ENCODE data around the gene PLEKHO2. TPM values are rescaled to one million over a fixed set of nuclear protein-coding genes. Genes with fewer than 3 reads are reported as not detected.

The PLEKHO2 gene
- total RNA-seq, 5 donors from 2014 or later (not counting 1 experiment from before 2014, with no cell fraction given): 9.2 to 22.7 (median 17.1) TPM

DNA sequence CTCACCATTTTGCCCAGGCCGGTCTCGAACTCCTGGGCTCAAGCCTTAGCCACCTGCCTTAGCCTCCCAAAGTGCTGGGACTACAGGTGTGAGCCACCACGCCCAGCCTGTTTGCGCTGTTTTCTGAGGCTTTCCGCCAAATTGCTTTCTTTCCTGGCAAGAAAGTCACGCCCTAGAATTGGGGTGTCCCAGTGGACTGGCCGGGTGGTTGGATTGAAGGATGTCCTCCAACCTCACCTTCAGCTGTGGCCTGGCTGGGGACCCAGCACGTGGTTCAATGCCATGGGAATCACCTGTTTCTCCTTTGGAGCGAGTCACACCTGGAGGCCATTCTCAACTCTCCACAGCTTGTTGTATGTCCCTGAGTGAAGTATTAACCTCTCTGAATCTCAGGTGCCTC lies 64.2 kb downstream of the PLEKHO2 start:
- CTCF ChIA-PET: interaction anchor here (1.0 to 3.0 kb wide), 4 partner anchors 12 to 178 kb away, joined by 4 to 18 read pairs (median 8); no protein-coding TSS in a partner anchor
- Mint-ChIP-seq H3K4me1 (peaks cover 37 to 45% (median 43%) of the 10 kb centered on the region in 3 donors), H3K27me3 (peaks cover 0 to 3% of the 10 kb centered on the region in 2 donors), H3K27ac (no peak overlapping the region), H3K36me3 (peaks cover 2% of the 10 kb centered on the region), H3K9me3 (peaks cover 0 to 3% (median 2%) of the 10 kb centered on the region in 3 donors), H3K4me3 (peak overlapping the region in 1 of 3 donors; percentile 72)
- peaks cover 0 to 8% of the 10 kb centered on the region in 2 experiments for H3K27me3 ChIP-seq (replicated peaks in 1 of 2; ENCODE audit: control insufficient read depth in 2 of 2, extremely low read depth in 1 of 2, insufficient read depth in 2 of 2, low read length in 1 of 2)
- ATAC-seq (replicated peaks in 1 of 4) (no peak), DNase-seq (no peak)
- H3K4me3 ChIP-seq (ENCODE audit: control insufficient read depth in 1 of 2, extremely low read depth in 1 of 2, low read length in 1 of 2): no peak overlapping the region
- no peak overlapping the region for H3K27ac ChIP-seq (ENCODE audit: low read length)
- H3K4me1 ChIP-seq (ENCODE audit: control insufficient read depth in 1 of 2, extremely low read depth in 1 of 2, insufficient read depth in 2 of 2, low read length in 2 of 2): peaks cover 11 to 35% of the 10 kb centered on the region in 2 experiments
- WGBS (ENCODE audit: insufficient coverage): 81% methylated on average over 5 of the region's 9 CpGs
- no peaks in the 10 kb centered on the region for H3K36me3 ChIP-seq (ENCODE audit: control insufficient read depth in 2 of 2, extremely low read depth in 1 of 2, insufficient read depth in 1 of 2, low read length in 1 of 2)
- POLR2A ChIA-PET: no interaction called here
- no peaks in the 10 kb centered on the region for H3K9me3 ChIP-seq

DNA sequence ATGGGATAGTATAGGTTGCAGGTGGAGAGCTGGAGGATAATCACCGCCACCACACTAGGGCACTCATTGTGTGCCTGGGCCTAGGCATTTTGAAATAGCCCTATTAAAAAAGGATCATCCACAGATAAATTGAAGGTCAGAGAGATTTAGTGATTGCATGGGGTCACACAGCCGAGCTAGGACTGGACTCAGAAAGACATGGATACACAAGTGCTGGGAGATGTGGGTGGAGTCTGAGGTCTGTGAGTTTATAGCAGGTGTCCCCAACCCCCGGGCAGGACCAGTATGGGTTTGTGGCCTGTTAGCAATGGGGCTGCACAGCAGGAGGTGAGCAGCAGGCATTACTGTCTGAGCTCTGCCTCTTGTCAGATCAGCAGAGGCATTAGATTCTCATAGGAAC lies 64.7 kb downstream of the PLEKHO2 start:
- Histone ChIP-seq H3K9me3 (no peaks in the 10 kb centered on the region), H3K36me3 (ENCODE audit: control insufficient read depth in 2 of 2, extremely low read depth in 1 of 2, insufficient read depth in 1 of 2, low read length in 1 of 2) (no peaks in the 10 kb centered on the region), H3K4me3 (ENCODE audit: control insufficient read depth in 1 of 2, extremely low read depth in 1 of 2, low read length in 1 of 2) (no peak overlapping the region), H3K27me3 (replicated peaks in 1 of 2; ENCODE audit: control insufficient read depth in 2 of 2, extremely low read depth in 1 of 2, insufficient read depth in 2 of 2, low read length in 1 of 2) (peaks cover 0 to 11% of the 10 kb centered on the region in 2 experiments), H3K27ac (ENCODE audit: low read length) (no peak overlapping the region), H3K4me1 (ENCODE audit: control insufficient read depth in 1 of 2, extremely low read depth in 1 of 2, insufficient read depth in 2 of 2, low read length in 2 of 2) (peaks cover 11 to 38% of the 10 kb centered on the region in 2 experiments)
- ChIA-PET CTCF (interaction anchor here (0.9 to 3.0 kb wide), 4 partner anchors 92 to 178 kb away, joined by 3 to 18 read pairs (median 4); no protein-coding TSS in a partner anchor), POLR2A (interaction anchor here in 1 of 2 donors (0.5 kb wide), 1 partner anchor 186 kb away, joined by 7 read pairs; no protein-coding TSS in a partner anchor)
- Mint-ChIP-seq H3K4me1 (peaks cover 40 to 47% (median 47%) of the 10 kb centered on the region in 3 donors), H3K4me3 (no peak overlapping the region), H3K9me3 (no peaks in the 10 kb centered on the region), H3K27me3 (peaks cover 0 to 7% of the 10 kb centered on the region in 2 donors), H3K36me3 (no peaks in the 10 kb centered on the region), H3K27ac (no peak overlapping the region)
- no peak for DNase-seq
- no peak for ATAC-seq (replicated peaks in 1 of 4)
- WGBS (ENCODE audit: insufficient coverage): 92% methylated on average over 3 of the region's 3 CpGs

DNA sequence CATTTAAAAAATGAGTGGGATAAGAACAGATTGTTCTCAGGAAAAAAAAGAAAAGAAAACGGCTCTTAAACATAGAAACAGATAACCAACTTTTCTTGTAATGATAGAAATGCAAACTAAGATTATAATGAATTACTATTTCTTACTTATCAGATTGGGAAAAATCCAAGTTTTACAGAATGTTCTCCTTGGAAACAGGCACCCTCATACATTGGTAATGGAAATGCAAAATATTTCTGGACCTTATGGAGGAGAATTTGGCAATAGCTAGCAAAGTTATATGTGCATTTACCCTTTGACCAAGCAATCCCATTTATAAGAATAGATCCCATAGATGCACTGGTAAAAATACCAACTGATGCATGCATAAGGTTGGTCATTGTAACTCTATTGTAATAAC lies 66.3 kb downstream of the PLEKHO2 start:
- Mint-ChIP-seq H3K27ac (no peak overlapping the region), H3K4me3 (no peak overlapping the region), H3K4me1 (peaks cover 29 to 41% (median 33%) of the 10 kb centered on the region in 3 donors), H3K9me3 (no peaks in the 10 kb centered on the region), H3K27me3 (peaks cover 0 to 8% of the 10 kb centered on the region in 2 donors), H3K36me3 (no peaks in the 10 kb centered on the region)
- H3K4me3 ChIP-seq (ENCODE audit: control insufficient read depth in 1 of 2, extremely low read depth in 1 of 2, low read length in 1 of 2): no peak overlapping the region
- WGBS (ENCODE audit: insufficient coverage): no CpG with 5 or more reads among the region's 1 CpG
- peaks cover 0 to 21% of the 10 kb centered on the region in 2 experiments for H3K27me3 ChIP-seq (replicated peaks in 1 of 2; ENCODE audit: control insufficient read depth in 2 of 2, extremely low read depth in 1 of 2, insufficient read depth in 2 of 2, low read length in 1 of 2)
- no peak for ATAC-seq (replicated peaks in 1 of 4)
- POLR2A ChIA-PET: interaction anchor here in 1 of 2 donors (0.7 kb wide), 1 partner anchor 661 kb away, joined by 11 read pairs; no protein-coding TSS in a partner anchor
- DNase-seq: no peak
- H3K9me3 ChIP-seq: no peaks in the 10 kb centered on the region
- CTCF ChIA-PET: interaction anchor here (0.6 to 0.7 kb wide), 5 partner anchors 46 to 647 kb away, joined by 4 to 12 read pairs (median 4); no protein-coding TSS in a partner anchor
- no peak overlapping the region for H3K27ac ChIP-seq (ENCODE audit: low read length)
- H3K36me3 ChIP-seq (ENCODE audit: control insufficient read depth in 2 of 2, extremely low read depth in 1 of 2, insufficient read depth in 1 of 2, low read length in 1 of 2): no peaks in the 10 kb centered on the region
- peaks cover under 1 to 36% of the 10 kb centered on the region in 2 experiments for H3K4me1 ChIP-seq (ENCODE audit: control insufficient read depth in 1 of 2, extremely low read depth in 1 of 2, insufficient read depth in 2 of 2, low read length in 2 of 2)

DNA sequence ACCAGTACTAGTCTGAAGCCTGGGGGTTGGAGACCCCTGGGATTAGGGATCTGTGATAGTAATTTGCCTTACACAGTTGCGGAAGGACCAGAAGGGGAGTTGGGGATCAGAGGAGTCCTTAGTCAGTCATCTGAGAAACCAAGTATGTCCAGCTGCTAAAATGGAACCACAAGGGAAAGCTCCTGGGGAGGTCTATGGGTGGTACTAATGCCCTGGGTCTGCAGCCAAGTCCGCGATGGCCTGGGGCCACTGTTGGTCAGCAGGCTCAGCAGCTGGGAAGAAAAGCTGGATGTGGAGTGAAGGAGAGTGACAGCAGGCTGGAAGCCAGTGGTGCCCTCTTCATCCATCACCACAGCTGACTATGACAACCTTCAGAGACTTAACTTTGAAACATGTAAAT lies 67.8 kb downstream of the PLEKHO2 start:
- WGBS (ENCODE audit: insufficient coverage): 71% methylated on average over 1 of the region's 3 CpGs
- H3K9me3 ChIP-seq: no peaks in the 10 kb centered on the region
- no peaks in the 10 kb centered on the region for H3K36me3 ChIP-seq (ENCODE audit: control insufficient read depth in 2 of 2, extremely low read depth in 1 of 2, insufficient read depth in 1 of 2, low read length in 1 of 2)
- Mint-ChIP-seq H3K9me3 (no peaks in the 10 kb centered on the region), H3K4me1 (peaks cover 16 to 26% (median 19%) of the 10 kb centered on the region in 3 donors), H3K36me3 (peaks cover 3% of the 10 kb centered on the region), H3K27me3 (peaks cover 0 to 8% of the 10 kb centered on the region in 2 donors), H3K4me3 (no peak overlapping the region), H3K27ac (no peak overlapping the region)
- peaks cover 0 to 22% of the 10 kb centered on the region in 2 experiments for H3K4me1 ChIP-seq (ENCODE audit: control insufficient read depth in 1 of 2, extremely low read depth in 1 of 2, insufficient read depth in 2 of 2, low read length in 2 of 2)
- ATAC-seq (replicated peaks in 1 of 4): no peak
- ChIA-PET CTCF (interaction anchor here (1.0 to 1.1 kb wide), 2 partner anchors 16 to 225 kb away, joined by 3 to 4 read pairs; no protein-coding TSS in a partner anchor), POLR2A (no interaction called here)
- H3K27ac ChIP-seq (ENCODE audit: low read length): no peak overlapping the region
- no peak for DNase-seq
- H3K27me3 ChIP-seq (replicated peaks in 1 of 2; ENCODE audit: control insufficient read depth in 2 of 2, extremely low read depth in 1 of 2, insufficient read depth in 2 of 2, low read length in 1 of 2): peaks cover 0 to 26% of the 10 kb centered on the region in 2 experiments
- no peak overlapping the region for H3K4me3 ChIP-seq (ENCODE audit: control insufficient read depth in 1 of 2, extremely low read depth in 1 of 2, low read length in 1 of 2)

DNA sequence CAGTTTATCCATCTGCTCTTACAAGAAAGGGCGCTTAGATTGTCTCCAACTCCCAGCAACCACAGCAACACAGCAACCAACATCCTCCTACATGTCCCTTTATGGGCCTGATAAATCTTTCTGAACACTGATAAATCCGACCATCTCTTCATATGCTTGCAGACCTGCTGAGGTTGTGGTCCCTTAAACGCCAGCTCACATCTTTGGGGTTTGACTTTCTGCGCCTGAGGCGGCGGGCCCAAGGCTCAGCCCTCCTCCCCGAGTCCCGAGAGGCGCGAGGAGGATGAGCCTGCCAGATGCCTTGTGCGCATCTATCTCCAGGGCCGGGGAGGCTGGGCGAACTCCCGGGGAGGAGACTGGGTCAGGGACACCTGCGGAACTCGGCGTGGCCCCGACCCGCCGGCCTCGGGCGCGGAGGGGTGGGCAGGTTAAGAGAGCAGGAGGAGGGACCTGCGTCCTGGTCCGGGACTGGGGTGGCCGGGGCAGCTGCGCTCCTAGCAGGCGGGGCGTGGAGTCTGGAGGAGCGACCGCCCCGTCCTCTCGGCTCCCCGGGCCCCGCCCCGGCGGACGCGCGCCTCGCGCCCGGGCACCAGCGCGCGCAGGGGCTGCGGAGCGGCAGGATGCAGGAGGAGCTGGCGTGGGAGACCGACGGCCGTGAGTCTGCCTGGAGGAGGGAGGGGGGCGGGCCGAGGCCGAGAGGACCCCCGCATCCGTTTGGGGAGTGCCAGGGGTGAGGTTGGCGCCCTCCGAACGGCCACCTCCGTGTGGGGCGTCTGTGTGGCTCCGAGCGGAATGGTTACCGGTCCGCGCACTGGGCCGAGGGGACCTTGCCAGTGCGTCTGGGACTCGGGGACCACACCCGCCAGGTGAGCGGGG lies 69.8 kb downstream of the PLEKHO2 start, which contains the start of gene ANKDD1A:
TSS of gene ANKDD1A (plus strand) at position 592 of the 876 bp plus-strand sequence. CDS start at position 621, 29 bp downstream.
- H3K4me3 ChIP-seq (ENCODE audit: control insufficient read depth in 1 of 2, extremely low read depth in 1 of 2, low read length in 1 of 2): peak within 1 kb of the TSS; percentile 39 to 58
- H3K4me3 Mint-ChIP-seq: peak within 1 kb of the TSS; percentile 68 to 78 (median 71)
- peaks cover 7% of the 10 kb centered on the region for H3K36me3 Mint-ChIP-seq
- no peaks in the 10 kb centered on the region for H3K9me3 ChIP-seq
- H3K27me3 ChIP-seq (replicated peaks in 1 of 2; ENCODE audit: control insufficient read depth in 2 of 2, extremely low read depth in 1 of 2, insufficient read depth in 2 of 2, low read length in 1 of 2): peaks cover 0 to 27% of the 10 kb centered on the region in 2 experiments
- H3K9me3 Mint-ChIP-seq: no peaks in the 10 kb centered on the region
- H3K27me3 Mint-ChIP-seq: peaks cover 0 to 8% of the 10 kb centered on the region in 2 donors
- no peak within 1 kb of the TSS for H3K27ac Mint-ChIP-seq
- ChIA-PET CTCF (interaction anchor here in 1 of 2 donors (0.9 to 1.2 kb wide), 2 partner anchors 32 to 181 kb away, joined by 3 read pairs; no protein-coding TSS in a partner anchor), POLR2A (interaction anchor here in 1 of 2 donors (0.7 kb wide), 1 partner anchor 99 kb away, joined by 4 read pairs; no protein-coding TSS in a partner anchor)
- H3K36me3 ChIP-seq (ENCODE audit: control insufficient read depth in 2 of 2, extremely low read depth in 1 of 2, insufficient read depth in 1 of 2, low read length in 1 of 2): no peaks in the 10 kb centered on the region
- no peak within 1 kb of the TSS for H3K27ac ChIP-seq (ENCODE audit: low read length)
- DNase-seq: peak in 13 of 35 experiments; percentile 19 to 43 (median 29)
- ATAC-seq (replicated peaks in 1 of 4): peak; percentile 81 to 89 (median 85)
- WGBS (ENCODE audit: insufficient coverage): 14% methylated on average over 72 of the region's 72 CpGs
- peaks cover 9 to 20% (median 11%) of the 10 kb centered on the region in 3 donors for H3K4me1 Mint-ChIP-seq
- peaks cover 0 to 13% of the 10 kb centered on the region in 2 experiments for H3K4me1 ChIP-seq (ENCODE audit: control insufficient read depth in 1 of 2, extremely low read depth in 1 of 2, insufficient read depth in 2 of 2, low read length in 2 of 2)

Measured in T-cell (primary cell).